ENCODE results near the gene PRSS12. TPM values are rescaled to one million over a fixed set of nuclear protein-coding genes. Genes with fewer than 3 reads are reported as not detected.

PRSS12 gene
- total RNA-seq, 1 experiment from 2014 or later: 5.4 TPM

- Histone ChIP-seq H3K4me2 (ENCODE audit: insufficient read depth, insufficient read length, low read length) (no peak overlapping the region), H3K14ac (ENCODE audit: insufficient read depth, low read length) (no peak overlapping the region), H2AFZ (ENCODE audit: low read length) (no peak overlapping the region), H3K9me3 (ENCODE audit: control insufficient read depth, low read depth, low read length) (no peaks in the 10 kb centered on the region), H2BK12ac (ENCODE audit: insufficient read length, low read depth, low read length) (no peak overlapping the region), H2BK20ac (ENCODE audit: low read depth, low read length, poor library complexity, severe bottlenecking) (no peak overlapping the region), H3K79me1 (ENCODE audit: insufficient read depth, low read depth, low read length, poor library complexity, severe bottlenecking) (no peaks in the 10 kb centered on the region), H2BK120ac (ENCODE audit: low read depth, low read length, poor library complexity, severe bottlenecking) (no peak overlapping the region), H3K27me3 (ENCODE audit: insufficient read depth, low read length) (no peaks in the 10 kb centered on the region), H3K18ac (ENCODE audit: insufficient read length, low read depth, low read length) (no peak overlapping the region), H2AK5ac (ENCODE audit: insufficient read length, low read length) (no peak overlapping the region), H3K4ac (ENCODE audit: low read depth, low read length) (no peak overlapping the region), H4K91ac (ENCODE audit: insufficient read length, low read depth, low read length) (no peak overlapping the region), H4K8ac (replicated peaks; ENCODE audit: insufficient read length, low read depth, low read length) (no peak overlapping the region), H3K79me2 (ENCODE audit: insufficient read depth, low read length) (no peaks in the 10 kb centered on the region), H3K23ac (ENCODE audit: insufficient read length, low read depth, low read length) (no peak overlapping the region), H3K4me1 (ENCODE audit: insufficient read depth, low read length) (no peaks in the 10 kb centered on the region), H3K9ac (ENCODE audit: extremely low read depth, insufficient read length, low read length) (no peak overlapping the region), H4K20me1 (ENCODE audit: control insufficient read depth, insufficient read depth, insufficient read length) (no peaks in the 10 kb centered on the region), H2BK15ac (ENCODE audit: low read depth, low read length) (no peak overlapping the region), H4K5ac (ENCODE audit: insufficient read length, low read depth, low read length) (no peak overlapping the region), H3K56ac (ENCODE audit: insufficient read length, low read depth, low read length) (no peak overlapping the region), H3K23me2 (ENCODE audit: insufficient read length, low read depth, low read length, poor library complexity, severe bottlenecking) (no peaks in the 10 kb centered on the region), H3K27ac (ENCODE audit: insufficient read length, low read depth, low read length) (no peak overlapping the region), H2BK5ac (ENCODE audit: insufficient read length, low read length) (no peak overlapping the region), H3T11ph (ENCODE audit: low read length) (no peak overlapping the region)
- Mint-ChIP-seq H3K36me3 (ENCODE audit: insufficient read depth in 1 of 3, low read depth in 3 of 3) (no peaks in the 10 kb centered on the region), H3K27me3 (ENCODE audit: low read depth) (no peaks in the 10 kb centered on the region), H3K4me3 (no peak overlapping the region), H3K4me1 (no peaks in the 10 kb centered on the region), H3K9me3 (no peaks in the 10 kb centered on the region), H3K27ac (no peak overlapping the region)
- WGBS (ENCODE audit: extremely low coverage, insufficient read length, low lambda C conversion rate): no CpG with 5 or more reads among the region's 2 CpGs
- no peak for DNase-seq
- TF ChIP-seq CTCF (conservative IDR thresholded peaks at IDR 0.05): peak; percentile 78
Measured at GRCh38 chr4:118270492-118270891, 82.3 kb downstream of the PRSS12 start.
